ENCODE results near the gene DTX4.

DNA sequence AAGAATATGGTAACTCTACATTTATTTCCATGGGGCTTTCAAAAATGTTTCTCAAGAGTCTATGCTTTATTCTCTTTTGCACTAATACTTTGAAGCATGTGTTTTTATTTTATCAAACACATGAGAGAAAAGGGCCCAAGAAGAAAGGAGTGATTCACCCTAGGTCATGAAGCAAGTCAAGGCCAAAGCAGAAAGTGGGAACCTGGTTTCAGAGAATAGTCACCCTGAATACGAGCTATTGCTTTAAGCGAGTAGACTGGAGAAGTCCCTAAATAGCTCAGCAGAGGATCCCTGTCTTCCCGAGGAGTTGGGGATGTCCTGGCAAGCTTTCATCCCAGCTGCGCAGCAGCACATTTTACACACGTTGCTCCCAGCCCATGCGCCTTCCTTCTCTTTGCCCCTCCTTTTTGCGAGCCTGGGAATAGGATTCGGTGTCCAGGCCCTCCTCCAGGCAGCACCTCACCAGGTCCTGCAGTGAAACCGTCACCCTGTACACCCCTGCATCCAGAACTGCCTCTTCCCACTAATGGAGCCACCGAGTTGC is 21.7 kb downstream of the DTX4 start:
- TF ChIP-seq, protein P1, sequence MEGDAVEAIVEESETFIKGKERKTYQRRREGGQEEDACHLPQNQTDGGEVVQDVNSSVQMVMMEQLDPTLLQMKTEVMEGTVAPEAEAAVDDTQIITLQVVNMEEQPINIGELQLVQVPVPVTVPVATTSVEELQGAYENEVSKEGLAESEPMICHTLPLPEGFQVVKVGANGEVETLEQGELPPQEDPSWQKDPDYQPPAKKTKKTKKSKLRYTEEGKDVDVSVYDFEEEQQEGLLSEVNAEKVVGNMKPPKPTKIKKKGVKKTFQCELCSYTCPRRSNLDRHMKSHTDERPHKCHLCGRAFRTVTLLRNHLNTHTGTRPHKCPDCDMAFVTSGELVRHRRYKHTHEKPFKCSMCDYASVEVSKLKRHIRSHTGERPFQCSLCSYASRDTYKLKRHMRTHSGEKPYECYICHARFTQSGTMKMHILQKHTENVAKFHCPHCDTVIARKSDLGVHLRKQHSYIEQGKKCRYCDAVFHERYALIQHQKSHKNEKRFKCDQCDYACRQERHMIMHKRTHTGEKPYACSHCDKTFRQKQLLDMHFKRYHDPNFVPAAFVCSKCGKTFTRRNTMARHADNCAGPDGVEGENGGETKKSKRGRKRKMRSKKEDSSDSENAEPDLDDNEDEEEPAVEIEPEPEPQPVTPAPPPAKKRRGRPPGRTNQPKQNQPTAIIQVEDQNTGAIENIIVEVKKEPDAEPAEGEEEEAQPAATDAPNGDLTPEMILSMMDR (IDR thresholded peaks at IDR 0.05 in 2 of 3, conservative IDR thresholded peaks at IDR 0.05 in 1 of 3; ENCODE audit: borderline replicate concordance in 1 of 3, insufficient read depth in 1 of 3, low read depth in 2 of 3, low read length in 2 of 3) = no peak
- TF ChIP-seq FOSL1 (IDR thresholded peaks at IDR 0.05; ENCODE audit: low read depth) = no peak
- no peak for TF ChIP-seq YY1 (IDR thresholded peaks at IDR 0.05; ENCODE audit: extremely low read depth, insufficient replicate concordance, low read depth, low read length)
- no peak for TF ChIP-seq CEBPB (IDR thresholded peaks at IDR 0.05; ENCODE audit: low read depth)
- no peak for TF ChIP-seq TCF7L2 (IDR thresholded peaks at IDR 0.05; ENCODE audit: borderline replicate concordance, extremely low read depth, insufficient read depth, insufficient read length)
- TF ChIP-seq POLR2A (IDR thresholded peaks at IDR 0.05; ENCODE audit: borderline replicate concordance, extremely low read depth, insufficient read depth, insufficient read length) = no peak
- no peak for TF ChIP-seq CBX3 (IDR thresholded peaks at IDR 0.05; ENCODE audit: low read depth)
- TF ChIP-seq RAD21 (IDR thresholded peaks at IDR 0.05; ENCODE audit: low read depth) = no peak
- TF ChIP-seq JUND (IDR thresholded peaks at IDR 0.05) = no peak
- no peak for TF ChIP-seq SIN3A (IDR thresholded peaks at IDR 0.05; ENCODE audit: low read depth)
- no peak for TF ChIP-seq ZFX (IDR thresholded peaks at IDR 0.05)
- TF ChIP-seq ZNF274 (IDR thresholded peaks at IDR 0.05; ENCODE audit: low read depth, low read length) = no peak
- TF ChIP-seq, protein P2, sequence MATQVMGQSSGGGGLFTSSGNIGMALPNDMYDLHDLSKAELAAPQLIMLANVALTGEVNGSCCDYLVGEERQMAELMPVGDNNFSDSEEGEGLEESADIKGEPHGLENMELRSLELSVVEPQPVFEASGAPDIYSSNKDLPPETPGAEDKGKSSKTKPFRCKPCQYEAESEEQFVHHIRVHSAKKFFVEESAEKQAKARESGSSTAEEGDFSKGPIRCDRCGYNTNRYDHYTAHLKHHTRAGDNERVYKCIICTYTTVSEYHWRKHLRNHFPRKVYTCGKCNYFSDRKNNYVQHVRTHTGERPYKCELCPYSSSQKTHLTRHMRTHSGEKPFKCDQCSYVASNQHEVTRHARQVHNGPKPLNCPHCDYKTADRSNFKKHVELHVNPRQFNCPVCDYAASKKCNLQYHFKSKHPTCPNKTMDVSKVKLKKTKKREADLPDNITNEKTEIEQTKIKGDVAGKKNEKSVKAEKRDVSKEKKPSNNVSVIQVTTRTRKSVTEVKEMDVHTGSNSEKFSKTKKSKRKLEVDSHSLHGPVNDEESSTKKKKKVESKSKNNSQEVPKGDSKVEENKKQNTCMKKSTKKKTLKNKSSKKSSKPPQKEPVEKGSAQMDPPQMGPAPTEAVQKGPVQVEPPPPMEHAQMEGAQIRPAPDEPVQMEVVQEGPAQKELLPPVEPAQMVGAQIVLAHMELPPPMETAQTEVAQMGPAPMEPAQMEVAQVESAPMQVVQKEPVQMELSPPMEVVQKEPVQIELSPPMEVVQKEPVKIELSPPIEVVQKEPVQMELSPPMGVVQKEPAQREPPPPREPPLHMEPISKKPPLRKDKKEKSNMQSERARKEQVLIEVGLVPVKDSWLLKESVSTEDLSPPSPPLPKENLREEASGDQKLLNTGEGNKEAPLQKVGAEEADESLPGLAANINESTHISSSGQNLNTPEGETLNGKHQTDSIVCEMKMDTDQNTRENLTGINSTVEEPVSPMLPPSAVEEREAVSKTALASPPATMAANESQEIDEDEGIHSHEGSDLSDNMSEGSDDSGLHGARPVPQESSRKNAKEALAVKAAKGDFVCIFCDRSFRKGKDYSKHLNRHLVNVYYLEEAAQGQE (IDR thresholded peaks at IDR 0.05; ENCODE audit: low read depth) = no peak

Measured in HCT116 (cell line).